ENCODE data around the gene BANF1. TPM values are rescaled to one million over a fixed set of nuclear protein-coding genes. Genes with fewer than 3 reads are reported as not detected.

BANF1 gene
- total RNA-seq, 1 donor from 2014 or later = 167 TPM

- Histone ChIP-seq H3K27me3 (no peaks in the 10 kb centered on the region), H3K27ac (no peak overlapping the region), H3K4me1 (peaks cover 29% of the 10 kb centered on the region), H3K36me3 (peaks cover 68% of the 10 kb centered on the region), H3K9me3 (no peaks in the 10 kb centered on the region), H3K4me3 (no peak overlapping the region)
- intact Hi-C loops (cut with DNase I) = no loop called here
- DNase-seq (no peak), ATAC-seq (no peak)
- TF ChIP-seq CTCF (IDR thresholded peaks at IDR 0.05) = no peak
Observed at GRCh38 chr11:65967329-65967934, 34.9 kb upstream of the BANF1 start.

GRCh38 chr11:65968600-65969482, 33.5 kb upstream of the BANF1 start:
- no peak for DNase-seq
- peak; percentile 83 for ATAC-seq
- TF ChIP-seq CTCF (IDR thresholded peaks at IDR 0.05) = peak; percentile 8
- Histone ChIP-seq H3K27me3 (no peaks in the 10 kb centered on the region), H3K36me3 (peaks cover 78% of the 10 kb centered on the region), H3K4me1 (peaks cover 14% of the 10 kb centered on the region), H3K9me3 (no peaks in the 10 kb centered on the region), H3K27ac (peak overlapping the region; percentile 60), H3K4me3 (no peak overlapping the region)
- intact Hi-C loops (cut with DNase I) = no loop called here

GRCh38 chr11:65972116-65972515, 30.2 kb upstream of the BANF1 start:
- Histone ChIP-seq H3K4me3 (no peak overlapping the region), H3K27ac (no peak overlapping the region), H3K4me1 (peaks cover 12% of the 10 kb centered on the region), H3K36me3 (peaks cover 68% of the 10 kb centered on the region), H3K9me3 (no peaks in the 10 kb centered on the region), H3K27me3 (no peaks in the 10 kb centered on the region)
- no peak for TF ChIP-seq CTCF (IDR thresholded peaks at IDR 0.05)
- intact Hi-C loops (cut with DNase I) = loop anchor here (10.0 kb wide), 1 partner anchor 47 kb away; no protein-coding TSS in a partner anchor
- ATAC-seq (no peak), DNase-seq (no peak)

DNA sequence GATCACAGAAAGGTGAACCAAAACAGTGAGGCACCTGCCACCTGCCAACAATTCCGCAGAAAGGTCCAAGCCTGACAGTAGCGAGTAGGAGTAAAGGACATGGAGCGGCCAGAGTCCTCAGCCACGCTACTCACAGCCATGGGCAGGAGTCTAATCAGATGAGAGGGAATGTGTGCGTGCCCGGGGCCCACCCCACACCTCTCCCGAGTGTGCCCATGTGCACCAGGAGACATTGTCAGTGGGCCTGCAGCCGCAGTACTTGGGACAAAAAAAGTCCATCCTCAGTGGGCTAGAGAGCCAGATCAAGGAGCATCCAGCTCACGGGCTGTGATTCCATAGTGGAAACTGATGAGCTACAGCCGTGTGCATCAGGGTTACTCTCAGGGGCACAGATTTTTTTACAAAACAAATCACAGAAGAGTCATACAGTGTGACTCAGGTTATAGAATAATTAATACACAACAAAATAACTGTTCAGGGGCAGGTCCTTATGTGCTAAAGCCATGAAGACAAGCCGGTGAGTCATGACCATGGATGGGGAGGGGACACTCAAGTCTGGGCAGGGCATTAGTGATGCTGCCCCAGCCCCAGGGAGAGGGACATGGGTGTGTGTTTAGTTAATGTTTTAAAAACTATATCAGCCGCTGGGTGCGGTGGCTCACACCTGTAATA, 28.7 kb upstream of the BANF1 start:
- ATAC-seq = no peak
- no peak for TF ChIP-seq CTCF (IDR thresholded peaks at IDR 0.05)
- Histone ChIP-seq H3K9me3 (no peaks in the 10 kb centered on the region), H3K27me3 (no peaks in the 10 kb centered on the region), H3K36me3 (peaks cover 68% of the 10 kb centered on the region), H3K27ac (no peak overlapping the region), H3K4me3 (no peak overlapping the region), H3K4me1 (peaks cover 12% of the 10 kb centered on the region)
- DNase-seq = no peak
- intact Hi-C loops (cut with DNase I) = loop anchor here (10.0 kb wide), 1 partner anchor 49 kb away; no protein-coding TSS in a partner anchor

DNA sequence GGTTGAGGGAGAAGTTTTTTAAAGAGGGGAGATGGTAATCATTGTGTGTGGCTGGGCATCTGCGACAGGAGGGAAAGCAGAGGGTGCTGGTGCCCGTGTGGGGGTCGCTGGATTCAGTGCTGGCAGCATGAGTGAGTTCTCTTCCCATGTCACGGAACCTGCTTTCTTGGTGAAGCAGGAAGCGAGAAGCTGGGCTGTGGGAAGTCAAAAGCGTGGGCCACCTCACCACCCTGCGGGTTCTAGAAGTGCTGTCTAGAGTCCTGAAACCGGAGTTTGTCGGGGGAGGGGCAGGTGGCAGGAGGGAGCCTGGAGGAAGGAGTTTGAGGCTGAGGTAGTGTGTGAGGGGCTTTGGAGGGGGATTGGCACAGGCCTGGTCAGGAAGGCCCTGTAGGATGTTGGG, 26.5 kb upstream of the BANF1 start:
- H3K36me3 ChIP-seq = peaks cover 59% of the 10 kb centered on the region
- no peaks in the 10 kb centered on the region for H3K4me1 ChIP-seq
- H3K4me3 ChIP-seq = no peak overlapping the region
- H3K9me3 ChIP-seq = no peaks in the 10 kb centered on the region
- intact Hi-C loops (cut with DNase I) = loop anchor here (10.0 kb wide), 1 partner anchor 51 kb away; no protein-coding TSS in a partner anchor
- ATAC-seq (no peak), DNase-seq (no peak)
- no peak overlapping the region for H3K27ac ChIP-seq
- TF ChIP-seq CTCF (IDR thresholded peaks at IDR 0.05) = no peak
- H3K27me3 ChIP-seq = no peaks in the 10 kb centered on the region
